ENCODE results near the gene CERS1.
A peak's percentile ranks its signal among the peaks of the same experiment; 100 is the strongest.

CERS1 gene

DNA sequence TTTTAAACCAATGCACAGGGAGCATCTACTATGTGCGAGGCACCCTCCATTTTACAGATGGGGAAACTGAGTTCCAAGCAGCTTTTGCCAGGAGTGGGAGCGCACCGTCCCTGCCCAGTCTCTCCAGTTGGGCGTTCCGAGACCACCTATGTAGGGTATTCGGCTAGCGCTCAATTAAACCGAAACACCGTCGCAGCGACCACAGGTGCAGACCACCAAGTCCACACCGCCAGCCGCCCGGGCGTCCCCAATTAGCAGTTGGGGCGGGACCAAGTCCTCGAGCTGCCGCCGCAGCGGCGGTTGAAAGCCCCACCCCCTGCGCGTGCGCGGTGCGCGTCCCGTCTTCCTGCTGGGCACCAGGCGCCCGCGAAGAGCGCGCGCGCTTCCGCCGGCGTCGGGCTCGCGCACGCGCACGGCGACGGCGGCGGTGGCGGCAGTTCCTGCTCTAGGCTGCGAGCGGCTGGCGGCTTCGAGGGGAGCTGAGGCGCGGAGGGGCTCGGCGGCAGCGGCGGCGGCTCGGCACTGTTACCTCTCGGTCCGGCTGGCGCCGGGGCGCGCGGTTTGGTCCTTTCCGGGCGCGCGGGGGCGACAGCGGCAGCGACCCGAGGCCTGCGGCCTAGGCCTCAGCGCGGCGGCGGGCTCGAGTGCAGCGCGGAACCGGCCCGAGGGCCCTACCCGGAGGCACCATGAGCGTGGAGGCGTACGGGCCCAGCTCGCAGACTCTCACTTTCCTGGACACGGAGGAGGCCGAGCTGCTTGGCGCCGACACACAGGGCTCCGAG lies 64.2 kb downstream of the CERS1 start, which contains the start of gene UPF1:
TSS of gene UPF1 (plus strand) at position 436 of the 782 bp plus-strand sequence. CDS start at position 687, 251 bp downstream.
- DNase-seq (ENCODE audit: insufficient read length, low spot score) (peak; percentile 93), FAIRE-seq (no peak)
- TF ChIP-seq, protein P1, sequence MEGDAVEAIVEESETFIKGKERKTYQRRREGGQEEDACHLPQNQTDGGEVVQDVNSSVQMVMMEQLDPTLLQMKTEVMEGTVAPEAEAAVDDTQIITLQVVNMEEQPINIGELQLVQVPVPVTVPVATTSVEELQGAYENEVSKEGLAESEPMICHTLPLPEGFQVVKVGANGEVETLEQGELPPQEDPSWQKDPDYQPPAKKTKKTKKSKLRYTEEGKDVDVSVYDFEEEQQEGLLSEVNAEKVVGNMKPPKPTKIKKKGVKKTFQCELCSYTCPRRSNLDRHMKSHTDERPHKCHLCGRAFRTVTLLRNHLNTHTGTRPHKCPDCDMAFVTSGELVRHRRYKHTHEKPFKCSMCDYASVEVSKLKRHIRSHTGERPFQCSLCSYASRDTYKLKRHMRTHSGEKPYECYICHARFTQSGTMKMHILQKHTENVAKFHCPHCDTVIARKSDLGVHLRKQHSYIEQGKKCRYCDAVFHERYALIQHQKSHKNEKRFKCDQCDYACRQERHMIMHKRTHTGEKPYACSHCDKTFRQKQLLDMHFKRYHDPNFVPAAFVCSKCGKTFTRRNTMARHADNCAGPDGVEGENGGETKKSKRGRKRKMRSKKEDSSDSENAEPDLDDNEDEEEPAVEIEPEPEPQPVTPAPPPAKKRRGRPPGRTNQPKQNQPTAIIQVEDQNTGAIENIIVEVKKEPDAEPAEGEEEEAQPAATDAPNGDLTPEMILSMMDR (IDR thresholded peaks at IDR 0.05; ENCODE audit: insufficient read depth, missing control alignments): no peak

DNA sequence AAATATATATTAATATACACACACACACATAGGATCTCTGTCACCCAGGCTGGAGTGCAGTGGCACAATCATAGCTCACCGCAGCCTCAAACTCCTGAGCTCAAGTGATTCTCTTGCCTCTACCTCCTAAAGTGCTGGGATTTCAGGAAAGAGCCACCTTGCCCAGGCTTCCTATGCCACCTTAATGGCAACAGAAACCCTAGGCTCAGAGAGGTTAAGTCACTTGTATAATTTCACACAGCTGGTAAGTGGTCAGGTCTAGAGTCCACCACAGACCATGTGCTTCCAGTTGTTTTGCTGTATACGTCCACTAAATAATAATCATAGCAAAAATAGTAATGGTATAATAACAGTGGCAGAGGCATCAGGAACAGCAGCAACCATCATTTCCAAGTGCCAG lies 65.5 kb downstream of the CERS1 start:
- TF ChIP-seq, protein P1 (IDR thresholded peaks at IDR 0.05; ENCODE audit: insufficient read depth, missing control alignments): no peak
- DNase-seq (ENCODE audit: insufficient read length, low spot score): no peak
- no peak for FAIRE-seq

DNA sequence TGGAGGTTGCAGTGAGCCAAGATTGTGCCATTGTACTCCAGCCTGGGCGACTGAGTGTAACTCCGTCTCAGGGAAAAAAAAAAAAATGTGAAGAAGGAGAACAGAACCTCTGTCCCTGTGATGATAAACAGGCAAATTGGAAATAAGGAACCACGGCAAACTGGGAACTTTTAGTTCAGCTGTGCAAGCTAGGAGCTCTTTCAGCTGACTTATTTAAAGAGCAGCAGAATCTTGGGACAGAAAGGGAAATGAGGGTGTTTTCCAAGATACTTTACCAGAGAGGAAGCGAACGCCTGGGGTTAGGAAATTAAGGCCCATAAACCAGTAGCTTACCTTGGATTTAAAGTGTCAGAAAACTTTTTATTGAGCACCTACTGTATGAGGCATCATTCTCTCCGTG lies 67.2 kb downstream of the CERS1 start:
- FAIRE-seq (no peak), DNase-seq (ENCODE audit: insufficient read length, low spot score) (no peak)
- TF ChIP-seq, protein P1 (IDR thresholded peaks at IDR 0.05; ENCODE audit: insufficient read depth, missing control alignments): no peak
